SJCRH30 (cell line): ENCODE results near the gene PRAMEF11. TPM values are rescaled to one million over a fixed set of nuclear protein-coding genes. Genes with fewer than 3 reads are reported as not detected.
"Not testable (repeated sequence)": the region's sequence is repeated elsewhere in the genome, so short reads cannot be mapped to it uniquely, and the experiment has no call there.

Experiments used
- DNase-seq, 2 experiments: peaks; one replicate each; pipeline ENCODE4 v3.0.0-alpha.2; 2015 to 2020
- H3K27ac ChIP-seq: fragments of 250-450 bp; sonication (Bioruptor Pico); 2 replicates; pipeline ENCODE4 v1.5.1; 2020; ENCODE audit warnings: mild to moderate bottlenecking, moderate library complexity
- H3K27me3 ChIP-seq: fragments of 250-450 bp; sonication (Bioruptor Pico); 2 replicates; pipeline ENCODE4 v1.5.1; 2020; ENCODE audit warnings: mild to moderate bottlenecking, moderate library complexity
- H3K36me3 ChIP-seq: fragments of 250-450 bp; sonication (Bioruptor Pico); 2 replicates; pipeline ENCODE4 v1.5.1; 2020; ENCODE audit warnings: mild to moderate bottlenecking, moderate library complexity
- H3K4me1 ChIP-seq: fragments of 250-450 bp; sonication (Bioruptor Pico); 2 replicates; pipeline ENCODE4 v1.5.1; 2020; ENCODE audit warnings: mild to moderate bottlenecking, moderate library complexity
- H3K4me3 ChIP-seq: fragments of 250-450 bp; sonication (Bioruptor Pico); 2 replicates; pipeline ENCODE4 v1.5.1; 2020; ENCODE audit warnings: mild to moderate bottlenecking, moderate library complexity
- H3K9me3 ChIP-seq: fragments of 250-450 bp; sonication (Bioruptor Pico); replicated peaks from 2 replicates; pipeline ENCODE4 v1.5.1; 2020; ENCODE audit warnings: mild to moderate bottlenecking, moderate library complexity
- total RNA-seq: library from RNA; depleted of rRNA; stranded (reverse); fragments of >200 nt; shearing (Covaris generic); gene quantifications from 2 replicates; pipeline ENCODE4 v1.2.3, GENCODE V29; 2014; rRNA removed

Gene PRAMEF11
- total RNA-seq, 1 experiment from 2014 or later = not detected

DNA sequence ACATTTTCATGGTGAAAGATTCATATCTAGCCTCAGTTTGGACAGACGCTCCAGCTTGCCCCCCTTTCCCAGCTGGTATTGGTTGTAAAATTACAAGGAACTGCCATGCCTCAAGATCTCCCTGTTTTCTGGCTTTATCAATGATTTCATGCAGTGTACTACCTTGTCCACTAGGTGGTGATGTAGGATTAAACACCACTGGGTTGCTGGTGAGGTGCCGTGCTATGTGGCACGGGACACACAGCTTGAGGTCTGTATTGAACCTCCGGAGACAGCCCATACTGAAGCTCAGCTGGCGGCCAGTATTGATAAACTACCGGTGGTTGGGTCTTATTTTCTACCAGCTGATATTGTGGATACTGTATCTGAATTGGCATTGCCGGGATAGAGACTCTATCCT is 47.4 kb downstream of the PRAMEF11 start:
- H3K4me3 ChIP-seq, H3K27ac ChIP-seq, H3K36me3 ChIP-seq, H3K9me3 ChIP-seq, H3K27me3 ChIP-seq, H3K4me1 ChIP-seq: not testable (repeated sequence)
- peak; percentile 22 to 58 for DNase-seq

DNA sequence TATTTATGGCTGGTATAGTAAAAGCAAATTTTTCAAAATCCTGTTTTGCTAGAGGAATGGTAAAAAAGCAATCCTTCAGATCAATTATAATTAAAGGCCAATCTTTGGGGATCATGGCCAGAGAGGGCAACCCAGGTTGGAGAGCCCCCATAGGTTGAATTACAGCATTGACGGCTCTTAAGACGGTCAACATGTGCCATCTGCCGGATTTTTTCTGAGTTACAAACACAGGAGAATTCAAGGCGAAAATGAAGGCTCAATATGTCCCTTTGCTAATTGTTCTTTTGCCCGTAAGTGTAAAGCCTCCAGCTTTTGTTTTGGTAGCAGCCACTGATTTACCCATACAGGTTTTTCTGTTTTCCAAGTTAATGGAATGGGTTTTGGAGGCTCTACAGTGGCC is 49.7 kb downstream of the PRAMEF11 start:
- not testable (repeated sequence) for H3K27ac ChIP-seq, H3K36me3 ChIP-seq, H3K9me3 ChIP-seq, H3K4me3 ChIP-seq, H3K4me1 ChIP-seq, DNase-seq, H3K27me3 ChIP-seq

DNA sequence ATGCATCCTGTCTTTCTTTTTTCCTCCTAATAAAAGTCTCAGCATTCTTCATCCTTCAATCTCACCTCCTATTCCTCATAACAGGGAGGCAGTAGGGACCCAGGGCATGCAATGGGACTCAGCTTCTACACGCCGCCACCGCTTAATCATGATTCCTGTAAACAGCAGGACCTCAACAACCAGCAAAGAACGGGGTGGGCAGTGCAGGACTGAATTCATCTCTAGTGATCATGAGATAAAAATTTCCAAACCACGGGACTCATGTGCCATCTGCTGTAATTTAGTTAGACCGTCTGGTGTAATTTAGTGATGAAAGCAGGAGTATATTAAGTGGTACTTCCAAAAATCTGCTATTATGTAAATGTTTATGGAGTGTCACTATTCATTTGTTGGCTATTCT is 52.3 kb downstream of the PRAMEF11 start:
- Histone ChIP-seq H3K4me3 (no peak overlapping the region), H3K9me3 (no peaks in the 10 kb centered on the region), H3K4me1 (no peaks in the 10 kb centered on the region), H3K27ac (no peak overlapping the region), H3K36me3 (no peaks in the 10 kb centered on the region), H3K27me3 (peaks cover 3% of the 10 kb centered on the region; the same call in 1 of the 2 replicates)
- DNase-seq = no peak

DNA sequence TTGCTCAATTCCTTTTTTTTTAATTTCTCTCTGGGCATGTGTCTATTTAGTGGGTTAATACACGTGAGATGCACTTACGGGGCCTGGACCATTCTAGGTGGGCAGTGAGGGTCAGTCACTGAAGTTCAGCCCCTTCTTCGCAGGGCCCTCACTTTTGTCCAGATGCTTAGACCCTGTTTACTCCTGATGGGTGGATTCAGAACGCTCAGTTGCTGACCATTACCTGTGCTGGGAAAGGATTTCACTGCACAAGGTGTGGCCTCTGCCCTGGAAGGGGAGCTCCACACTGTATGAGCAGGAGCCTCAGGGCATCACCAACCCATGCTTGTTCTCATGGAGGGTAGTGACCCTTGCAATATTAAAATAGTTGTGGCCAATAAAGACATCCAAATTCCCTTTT is 53.1 kb downstream of the PRAMEF11 start:
- H3K9me3 ChIP-seq = no peaks in the 10 kb centered on the region
- H3K4me1 ChIP-seq = no peaks in the 10 kb centered on the region
- H3K4me3 ChIP-seq = no peak overlapping the region
- H3K36me3 ChIP-seq = no peaks in the 10 kb centered on the region
- DNase-seq = no peak
- H3K27ac ChIP-seq = no peak overlapping the region
- H3K27me3 ChIP-seq = peaks cover 6% of the 10 kb centered on the region; the same call in 1 of the 2 replicates

DNA sequence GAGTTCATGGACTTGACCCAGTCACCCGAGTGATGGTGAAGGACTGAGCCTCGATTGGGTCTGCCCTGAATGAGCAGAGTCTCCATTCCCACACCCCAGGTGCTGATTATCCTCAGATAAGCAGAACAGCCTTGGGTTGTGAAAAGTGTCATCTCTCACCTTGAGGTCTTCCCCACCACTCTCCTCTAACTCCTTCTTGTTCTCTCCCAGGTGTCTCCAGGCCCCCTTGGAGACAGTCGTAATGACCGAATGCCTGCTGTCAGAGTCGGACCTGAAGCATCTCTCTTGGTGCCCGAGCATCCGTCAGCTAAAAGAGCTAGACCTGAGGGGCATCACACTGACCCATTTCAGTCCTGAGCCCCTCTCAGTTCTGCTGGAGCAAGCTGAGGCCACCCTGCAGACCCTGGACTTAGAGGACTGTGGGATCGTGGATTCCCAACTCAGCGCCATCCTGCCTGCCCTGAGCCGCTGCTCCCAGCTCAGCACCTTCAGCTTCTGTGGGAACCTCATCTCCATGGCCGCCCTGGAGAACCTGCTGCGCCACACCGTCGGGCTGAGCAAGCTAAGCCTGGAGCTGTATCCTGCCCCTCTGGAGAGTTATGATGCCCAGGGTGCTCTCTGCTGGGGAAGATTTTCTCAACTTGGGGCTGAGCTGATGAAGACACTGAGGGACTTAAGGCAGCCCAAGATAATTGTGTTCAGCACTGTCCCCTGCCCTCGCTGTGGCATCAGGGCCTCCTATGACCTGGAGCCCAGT is 54.2 kb downstream of the PRAMEF11 start:
- peaks cover 6% of the 10 kb centered on the region; the same call in 1 of the 2 replicates for H3K27me3 ChIP-seq
- no peaks in the 10 kb centered on the region for H3K4me1 ChIP-seq
- no peaks in the 10 kb centered on the region for H3K9me3 ChIP-seq
- no peak overlapping the region for H3K4me3 ChIP-seq
- no peaks in the 10 kb centered on the region for H3K36me3 ChIP-seq
- no peak overlapping the region for H3K27ac ChIP-seq
- DNase-seq = no peak

DNA sequence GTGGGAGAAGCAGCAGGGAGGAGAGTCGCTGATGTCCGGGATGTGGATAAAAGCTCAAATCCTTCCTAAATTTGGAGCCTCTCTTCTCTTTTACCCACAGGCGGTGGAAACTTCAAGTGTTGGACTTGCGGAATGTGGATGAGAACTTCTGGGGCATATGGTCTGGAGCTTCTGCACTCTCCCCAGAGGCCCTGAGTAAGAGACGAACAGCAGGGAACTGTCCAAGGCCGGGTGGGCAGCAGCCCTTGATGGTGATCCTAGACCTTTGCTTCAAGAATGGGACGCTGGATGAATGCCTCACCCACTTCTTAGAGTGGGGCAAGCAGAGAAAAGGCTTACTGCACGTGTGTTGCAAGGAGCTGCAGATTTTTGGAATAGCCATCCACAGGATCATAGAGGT is 55.8 kb downstream of the PRAMEF11 start:
- Histone ChIP-seq H3K4me1 (no peaks in the 10 kb centered on the region), H3K4me3 (no peak overlapping the region), H3K9me3 (no peaks in the 10 kb centered on the region), H3K36me3 (no peaks in the 10 kb centered on the region), H3K27me3 (peaks cover 11% of the 10 kb centered on the region; the same call in 1 of the 2 replicates), H3K27ac (no peak overlapping the region)
- no peak for DNase-seq

DNA sequence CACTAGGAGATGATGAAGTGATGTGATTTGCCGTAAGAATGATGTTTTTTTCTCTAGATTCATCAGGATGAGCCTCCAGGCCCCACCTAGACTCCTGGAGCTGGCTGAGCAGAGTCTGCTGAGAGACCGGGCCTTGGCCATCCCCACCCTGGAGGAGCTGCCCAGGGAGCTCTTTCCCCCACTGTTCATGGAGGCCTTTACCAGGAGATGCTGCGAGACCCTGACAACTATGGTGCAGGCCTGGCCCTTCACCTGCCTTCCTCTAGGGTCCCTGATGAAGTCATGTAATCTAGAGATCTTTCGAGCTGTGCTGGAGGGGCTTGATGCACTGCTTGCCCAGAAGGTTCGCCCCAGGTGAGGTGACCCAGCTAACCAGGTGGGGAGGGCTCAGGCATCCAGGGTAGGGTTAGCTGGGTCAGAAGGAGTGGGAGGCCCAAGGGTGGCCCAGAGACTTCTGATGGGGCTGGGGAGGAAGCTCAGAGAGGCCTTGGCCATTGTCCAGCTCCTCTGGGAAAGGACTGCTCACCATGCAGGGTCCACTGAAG is 56.3 kb downstream of the PRAMEF11 start:
- Histone ChIP-seq H3K36me3 (no peaks in the 10 kb centered on the region), H3K27ac (no peak overlapping the region), H3K9me3 (no peaks in the 10 kb centered on the region), H3K4me3 (no peak overlapping the region), H3K4me1 (no peaks in the 10 kb centered on the region), H3K27me3 (peaks cover 11% of the 10 kb centered on the region; the same call in 1 of the 2 replicates)
- DNase-seq = no peak

Other genes starting within 250 kb of the PRAMEF11 start
- gene DHRS3, start 213.2 kb downstream of the PRAMEF11 start, total RNA-seq = 2.6 and 3.5 TPM in 2 replicates
- not detected in 2 replicates for gene AADACL4, start 187.3 kb downstream of the PRAMEF11 start, total RNA-seq
- gene AADACL3, start 115.3 kb downstream of the PRAMEF11 start, total RNA-seq = not detected in 2 replicates
- not detected in 2 replicates for gene CFAP107, start 85.2 kb downstream of the PRAMEF11 start, total RNA-seq
- gene PRAMEF12, start 57.7 kb downstream of the PRAMEF11 start, total RNA-seq = not detected in 2 replicates
- gene PRAMEF1, start 40.0 kb downstream of the PRAMEF11 start, total RNA-seq = 0.08 TPM in 1 of 2 replicates, not detected in the other
- not detected in 2 replicates for gene HNRNPCL1, start 17.3 kb upstream of the PRAMEF11 start, total RNA-seq
- gene PRAMEF2, start 25.7 kb upstream of the PRAMEF11 start, total RNA-seq = not detected in 2 replicates
- not detected in 2 replicates for gene PRAMEF4, start 54.8 kb upstream of the PRAMEF11 start, total RNA-seq
- gene PRAMEF10, start 66.9 kb upstream of the PRAMEF11 start, total RNA-seq = not detected in 2 replicates
- not detected in 2 replicates for gene PRAMEF7, start 85.2 kb upstream of the PRAMEF11 start, total RNA-seq
- not detected in 2 replicates for gene PRAMEF6, start 116.2 kb upstream of the PRAMEF11 start, total RNA-seq
- gene PRAMEF27, start 225.2 kb upstream of the PRAMEF11 start, total RNA-seq = not detected in 2 replicates
- gene HNRNPCL3, start 229.4 kb upstream of the PRAMEF11 start, total RNA-seq = not detected in 2 replicates
- not detected in 2 replicates for gene PRAMEF25, start 239.4 kb upstream of the PRAMEF11 start, total RNA-seq